Panc1 (cell line): ENCODE measurements around the gene TAF1A.

Experiments
- POLR2AphosphoS5 ChIP-seq: IDR thresholded peaks from 2 replicates; pipeline ENCODE4 v1.6.1; 2012; ENCODE audit warnings: mild to moderate bottlenecking, low read depth, low read length, moderate library complexity
- TCF7L2 ChIP-seq: IDR thresholded peaks from 2 replicates; pipeline ENCODE4 v1.6.1; 2011; ENCODE audit warnings: mild to moderate bottlenecking, low read depth, low read length, inconsistent platforms
- TF ChIP-seq, protein P1 (sequence below): fragments of 450-650 bp; IDR thresholded peaks from 2 replicates; pipeline ENCODE4 v1.5.1; 2017; ENCODE audit warnings: mild to moderate bottlenecking
- TF ChIP-seq, protein P2 (sequence below), 2 experiments: IDR thresholded peaks; 2 replicates each; pipeline ENCODE4 v1.6.1; 2011 to 2012; ENCODE audit warnings: low read depth in 2 of 2, control low read depth in 1 of 2, low read length in 1 of 2, mild to moderate bottlenecking in 1 of 2, moderate library complexity in 1 of 2; ENCODE audit not compliant: insufficient read depth in 1 of 2

GRCh38 chr1:222618001-222618879 is 28.5 kb upstream of the TAF1A start, which contains the start of gene MIA3:
- TF ChIP-seq, protein P1, sequence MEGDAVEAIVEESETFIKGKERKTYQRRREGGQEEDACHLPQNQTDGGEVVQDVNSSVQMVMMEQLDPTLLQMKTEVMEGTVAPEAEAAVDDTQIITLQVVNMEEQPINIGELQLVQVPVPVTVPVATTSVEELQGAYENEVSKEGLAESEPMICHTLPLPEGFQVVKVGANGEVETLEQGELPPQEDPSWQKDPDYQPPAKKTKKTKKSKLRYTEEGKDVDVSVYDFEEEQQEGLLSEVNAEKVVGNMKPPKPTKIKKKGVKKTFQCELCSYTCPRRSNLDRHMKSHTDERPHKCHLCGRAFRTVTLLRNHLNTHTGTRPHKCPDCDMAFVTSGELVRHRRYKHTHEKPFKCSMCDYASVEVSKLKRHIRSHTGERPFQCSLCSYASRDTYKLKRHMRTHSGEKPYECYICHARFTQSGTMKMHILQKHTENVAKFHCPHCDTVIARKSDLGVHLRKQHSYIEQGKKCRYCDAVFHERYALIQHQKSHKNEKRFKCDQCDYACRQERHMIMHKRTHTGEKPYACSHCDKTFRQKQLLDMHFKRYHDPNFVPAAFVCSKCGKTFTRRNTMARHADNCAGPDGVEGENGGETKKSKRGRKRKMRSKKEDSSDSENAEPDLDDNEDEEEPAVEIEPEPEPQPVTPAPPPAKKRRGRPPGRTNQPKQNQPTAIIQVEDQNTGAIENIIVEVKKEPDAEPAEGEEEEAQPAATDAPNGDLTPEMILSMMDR: no peak
- no peak for TF ChIP-seq TCF7L2
- TF ChIP-seq POLR2AphosphoS5: peak; percentile 42; the same call in 1 of the 2 replicates
- TF ChIP-seq, protein P2, sequence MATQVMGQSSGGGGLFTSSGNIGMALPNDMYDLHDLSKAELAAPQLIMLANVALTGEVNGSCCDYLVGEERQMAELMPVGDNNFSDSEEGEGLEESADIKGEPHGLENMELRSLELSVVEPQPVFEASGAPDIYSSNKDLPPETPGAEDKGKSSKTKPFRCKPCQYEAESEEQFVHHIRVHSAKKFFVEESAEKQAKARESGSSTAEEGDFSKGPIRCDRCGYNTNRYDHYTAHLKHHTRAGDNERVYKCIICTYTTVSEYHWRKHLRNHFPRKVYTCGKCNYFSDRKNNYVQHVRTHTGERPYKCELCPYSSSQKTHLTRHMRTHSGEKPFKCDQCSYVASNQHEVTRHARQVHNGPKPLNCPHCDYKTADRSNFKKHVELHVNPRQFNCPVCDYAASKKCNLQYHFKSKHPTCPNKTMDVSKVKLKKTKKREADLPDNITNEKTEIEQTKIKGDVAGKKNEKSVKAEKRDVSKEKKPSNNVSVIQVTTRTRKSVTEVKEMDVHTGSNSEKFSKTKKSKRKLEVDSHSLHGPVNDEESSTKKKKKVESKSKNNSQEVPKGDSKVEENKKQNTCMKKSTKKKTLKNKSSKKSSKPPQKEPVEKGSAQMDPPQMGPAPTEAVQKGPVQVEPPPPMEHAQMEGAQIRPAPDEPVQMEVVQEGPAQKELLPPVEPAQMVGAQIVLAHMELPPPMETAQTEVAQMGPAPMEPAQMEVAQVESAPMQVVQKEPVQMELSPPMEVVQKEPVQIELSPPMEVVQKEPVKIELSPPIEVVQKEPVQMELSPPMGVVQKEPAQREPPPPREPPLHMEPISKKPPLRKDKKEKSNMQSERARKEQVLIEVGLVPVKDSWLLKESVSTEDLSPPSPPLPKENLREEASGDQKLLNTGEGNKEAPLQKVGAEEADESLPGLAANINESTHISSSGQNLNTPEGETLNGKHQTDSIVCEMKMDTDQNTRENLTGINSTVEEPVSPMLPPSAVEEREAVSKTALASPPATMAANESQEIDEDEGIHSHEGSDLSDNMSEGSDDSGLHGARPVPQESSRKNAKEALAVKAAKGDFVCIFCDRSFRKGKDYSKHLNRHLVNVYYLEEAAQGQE (IDR thresholded peaks at IDR 0.05; ENCODE audit: insufficient read depth in 1 of 2, low read depth in 2 of 2, low read length in 1 of 2): no peak
